Measurements from ENCODE around the gene SERTAD1.

Gene SERTAD1

DNA sequence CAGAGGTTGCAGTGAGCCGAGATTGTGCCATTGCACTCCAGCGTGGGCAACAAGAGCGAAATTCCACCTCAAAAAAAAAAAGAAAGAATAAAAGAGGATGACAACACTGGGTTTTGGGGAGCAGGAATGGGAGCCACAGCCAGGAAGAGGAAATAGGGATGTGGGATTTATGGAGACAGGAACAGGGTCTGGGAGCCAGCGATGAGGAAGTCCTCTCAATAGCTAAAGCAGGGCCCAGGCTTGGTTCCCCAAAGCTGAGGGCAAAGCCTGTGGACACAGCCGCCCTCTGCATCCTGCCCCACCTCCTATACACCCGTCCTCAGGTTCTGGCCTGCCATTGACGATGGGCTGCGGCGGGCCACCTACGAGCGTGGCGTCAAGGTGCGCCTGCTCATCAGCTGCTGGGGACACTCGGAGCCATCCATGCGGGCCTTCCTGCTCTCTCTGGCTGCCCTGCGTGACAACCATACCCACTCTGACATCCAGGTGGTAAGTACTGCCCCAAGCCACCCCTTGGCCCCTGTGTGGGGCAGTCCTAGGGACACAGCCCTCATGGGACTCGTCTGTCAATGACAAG lies 49.4 kb downstream of the SERTAD1 start:
- no peaks in the 10 kb centered on the region for H3K4me1 ChIP-seq (ENCODE audit: insufficient read depth, low read length)
- H3K9me3 ChIP-seq (ENCODE audit: insufficient read depth, low read depth, low read length): no peaks in the 10 kb centered on the region
- no peak overlapping the region for H3K4me3 ChIP-seq (ENCODE audit: low read length)
- H3K27me3 ChIP-seq (ENCODE audit: insufficient read depth, low read length): no peaks in the 10 kb centered on the region
- H3K36me3 ChIP-seq (ENCODE audit: insufficient read depth, low read depth, low read length): peaks cover 44% of the 10 kb centered on the region
- H3K9ac ChIP-seq (ENCODE audit: low read depth, low read length): no peak overlapping the region
- H3K27ac ChIP-seq (ENCODE audit: low read length): no peak overlapping the region

DNA sequence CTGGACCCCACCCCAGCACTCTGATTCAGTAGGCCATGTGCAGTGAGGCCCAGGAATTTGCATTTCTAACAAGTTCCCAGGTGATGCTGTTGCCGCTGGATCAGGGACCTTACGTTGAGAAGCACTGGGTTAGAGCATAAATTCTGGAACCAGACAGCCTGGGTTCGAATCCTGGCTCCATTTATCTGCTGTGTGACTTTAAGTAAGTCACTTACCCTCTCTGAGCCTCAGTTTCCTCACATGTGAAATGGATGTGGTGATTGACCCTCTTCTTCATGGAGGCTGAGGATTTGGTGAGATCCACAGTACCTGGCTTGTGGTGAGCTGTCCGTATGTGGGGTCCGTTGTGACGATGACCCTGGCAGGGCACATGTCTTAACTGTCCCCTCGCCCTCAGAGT lies 51.7 kb downstream of the SERTAD1 start:
- peaks cover 63% of the 10 kb centered on the region for H3K36me3 ChIP-seq (ENCODE audit: insufficient read depth, low read depth, low read length)
- H3K27me3 ChIP-seq (ENCODE audit: insufficient read depth, low read length): no peaks in the 10 kb centered on the region

DNA sequence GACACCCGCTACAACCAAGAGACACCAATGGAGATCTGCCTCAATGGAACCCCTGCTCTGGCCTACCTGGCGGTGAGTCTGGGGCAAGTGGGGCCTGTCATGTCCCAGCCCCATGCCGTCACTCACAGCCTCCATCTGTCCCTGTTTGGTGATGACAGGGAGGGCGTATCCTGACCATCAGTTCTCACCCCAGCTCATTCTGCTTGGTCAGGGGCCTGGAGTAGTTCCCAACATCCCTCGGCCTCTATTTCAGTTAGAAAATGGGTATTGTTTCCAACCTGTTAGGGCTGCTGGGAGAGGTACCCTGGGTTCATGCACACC lies 54.0 kb downstream of the SERTAD1 start:
- H3K4me1 ChIP-seq (ENCODE audit: insufficient read depth, low read length): peaks cover 5% of the 10 kb centered on the region; the same call in 1 of the 2 replicates
- no peaks in the 10 kb centered on the region for H3K27me3 ChIP-seq (ENCODE audit: insufficient read depth, low read length)
- no peaks in the 10 kb centered on the region for H3K9me3 ChIP-seq (ENCODE audit: insufficient read depth, low read depth, low read length)
- H3K36me3 ChIP-seq (ENCODE audit: insufficient read depth, low read depth, low read length): peaks cover 58% of the 10 kb centered on the region
- H3K4me3 ChIP-seq (ENCODE audit: low read length): no peak overlapping the region
- H3K27ac ChIP-seq (ENCODE audit: low read length): no peak overlapping the region
- no peak overlapping the region for H3K9ac ChIP-seq (ENCODE audit: low read depth, low read length)

More for the DNA sequence above, 51.7 kb downstream of the SERTAD1 start:
- no peaks in the 10 kb centered on the region for H3K4me1 ChIP-seq (ENCODE audit: insufficient read depth, low read length)
- no peak overlapping the region for H3K4me3 ChIP-seq (ENCODE audit: low read length)
- H3K27ac ChIP-seq (ENCODE audit: low read length): no peak overlapping the region
- H3K9me3 ChIP-seq (ENCODE audit: insufficient read depth, low read depth, low read length): no peaks in the 10 kb centered on the region
- no peak overlapping the region for H3K9ac ChIP-seq (ENCODE audit: low read depth, low read length)
